ENCODE measurements around the gene LRP4.
A peak's percentile ranks its signal among the peaks of the same experiment; 100 is the strongest.
"Not testable (repeated sequence)": the region's sequence is repeated elsewhere in the genome, so short reads cannot be mapped to it uniquely, and the experiment has no call there.

LRP4 gene

GRCh38 chr11:46947399-46948077 lies 29.2 kb upstream of the LRP4 start:
- Histone ChIP-seq H3K9ac (ENCODE audit: low read length) (no peak overlapping the region), H3K4me1 (ENCODE audit: control insufficient read depth, insufficient read depth, low read length) (peaks cover 5% of the 10 kb centered on the region), H3K36me3 (ENCODE audit: control insufficient read depth, insufficient read depth, low read length) (no peaks in the 10 kb centered on the region), H3K27me3 (ENCODE audit: control insufficient read depth, insufficient read depth, low read length) (no peaks in the 10 kb centered on the region), H3K27ac (ENCODE audit: low read depth, low read length) (peak overlapping the region; percentile 68), H3K4me3 (ENCODE audit: low read length) (no peak overlapping the region)

DNA sequence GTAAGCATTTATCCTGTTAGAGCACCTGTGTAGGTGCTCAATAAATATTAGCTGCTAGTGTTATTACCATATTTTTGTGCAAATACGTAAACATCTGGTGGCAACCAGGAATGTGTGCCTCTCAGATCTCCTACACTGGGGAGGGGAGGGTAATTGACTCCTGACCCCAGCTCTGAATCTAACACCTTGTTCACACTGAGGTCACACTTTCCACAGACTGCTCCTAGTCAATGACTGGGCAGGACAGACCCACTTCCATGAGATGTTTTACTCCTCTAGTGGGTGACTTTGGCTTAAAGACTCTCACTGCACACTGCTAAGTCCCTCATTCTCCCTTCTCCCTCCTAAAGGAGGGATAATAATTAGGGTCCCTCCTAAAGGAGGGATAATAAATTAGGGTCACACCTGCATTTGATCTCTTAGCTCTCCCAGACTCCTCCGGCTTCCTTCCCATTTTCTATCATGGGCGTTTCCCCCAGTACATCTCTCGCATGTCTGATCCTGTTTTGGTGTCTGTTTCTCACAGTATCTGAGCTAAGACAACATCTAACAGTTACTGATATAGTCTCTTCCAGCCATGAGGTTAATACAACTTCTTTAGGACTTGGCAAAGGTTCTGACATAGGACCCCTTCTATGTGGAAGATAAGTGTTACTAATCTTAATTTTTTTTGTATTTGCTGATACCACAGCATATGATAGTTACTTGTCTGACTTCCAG lies 26.2 kb upstream of the LRP4 start:
- Histone ChIP-seq H3K27ac (ENCODE audit: low read depth, low read length) (no peak overlapping the region), H3K27me3 (ENCODE audit: control insufficient read depth, insufficient read depth, low read length) (no peaks in the 10 kb centered on the region), H3K9ac (ENCODE audit: low read length) (no peak overlapping the region), H3K4me3 (ENCODE audit: low read length) (no peak overlapping the region), H3K4me1 (ENCODE audit: control insufficient read depth, insufficient read depth, low read length) (peaks cover 5% of the 10 kb centered on the region), H3K36me3 (ENCODE audit: control insufficient read depth, insufficient read depth, low read length) (no peaks in the 10 kb centered on the region)

DNA sequence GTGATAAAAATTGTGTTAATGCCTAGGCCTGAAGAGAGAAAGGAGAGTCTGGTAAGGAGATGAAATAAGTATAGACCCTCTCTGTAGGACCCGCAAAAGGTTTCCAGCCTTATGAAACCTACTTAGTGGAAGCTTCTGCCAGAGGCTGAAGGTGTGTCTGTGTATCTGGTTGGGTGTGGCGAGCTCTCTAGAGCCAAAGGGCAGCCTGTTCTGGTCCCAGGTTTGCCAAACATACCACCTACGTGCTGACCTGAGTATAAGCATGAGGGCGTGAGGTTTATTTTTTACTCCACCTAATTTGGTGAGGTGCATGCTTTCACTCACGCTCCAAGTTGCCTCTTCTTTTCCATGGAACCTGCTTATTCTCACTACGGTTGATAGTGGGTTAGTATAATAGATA lies 23.8 kb upstream of the LRP4 start:
- Histone ChIP-seq H3K4me1 (ENCODE audit: control insufficient read depth, insufficient read depth, low read length) (no peaks in the 10 kb centered on the region), H3K9ac (ENCODE audit: low read length) (no peak overlapping the region), H3K4me3 (ENCODE audit: low read length) (no peak overlapping the region), H3K36me3 (ENCODE audit: control insufficient read depth, insufficient read depth, low read length) (no peaks in the 10 kb centered on the region), H3K27me3 (ENCODE audit: control insufficient read depth, insufficient read depth, low read length) (no peaks in the 10 kb centered on the region), H3K27ac (ENCODE audit: low read depth, low read length) (no peak overlapping the region)

DNA sequence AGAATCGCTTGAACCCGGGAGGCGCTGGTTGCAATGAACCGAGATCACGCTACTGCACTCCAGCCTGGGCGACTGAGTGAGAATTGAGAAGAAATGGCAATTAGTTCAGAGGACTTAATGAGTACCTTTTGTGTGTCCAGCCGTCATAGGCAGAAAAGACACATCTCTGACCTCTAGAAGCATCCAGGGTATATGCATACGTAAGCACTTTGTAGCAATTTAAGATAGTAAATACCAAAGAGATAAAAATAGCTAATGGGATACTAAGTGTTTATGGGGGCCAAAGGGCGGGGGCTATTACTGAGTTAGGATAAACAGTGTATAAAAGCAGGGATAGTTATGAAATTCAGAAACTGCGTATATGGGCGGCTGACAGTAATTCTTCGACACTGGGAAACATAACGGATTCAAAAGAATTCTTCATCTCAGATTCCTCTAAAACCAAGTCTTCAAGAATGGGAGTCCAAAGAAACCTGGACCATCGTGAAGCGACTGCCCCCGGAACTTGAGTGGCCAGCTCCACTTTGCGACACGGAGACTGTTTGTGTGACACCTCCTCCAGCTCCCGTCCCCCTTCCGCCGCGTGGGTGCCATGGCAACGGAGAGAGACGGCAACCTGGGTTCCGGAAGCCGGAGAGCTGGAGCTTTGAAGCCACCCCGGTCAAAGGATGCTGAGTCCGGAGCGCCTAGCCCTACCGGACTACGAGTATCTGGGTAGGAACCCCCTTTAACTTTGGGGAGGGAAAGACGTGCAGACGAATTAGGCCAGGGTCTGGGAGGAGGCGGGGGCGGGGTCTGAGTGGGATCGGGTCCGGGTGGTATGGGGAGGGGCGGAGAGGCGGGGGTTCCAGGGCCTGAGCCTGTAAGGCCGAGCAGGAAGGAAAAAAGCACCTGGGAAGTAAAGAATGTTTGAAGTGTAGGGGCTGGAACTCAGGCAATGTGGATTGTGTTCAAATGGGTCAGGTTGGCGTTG lies 18.1 kb upstream of the LRP4 start, which contains the start of gene CSTPP1:
Gene CSTPP1 (plus strand): TSS at position 624 of the 973 bp plus-strand sequence. CDS start 45 bp downstream, at position 669.
- Histone ChIP-seq H3K36me3 (ENCODE audit: control insufficient read depth, insufficient read depth, low read length) (no peaks in the 10 kb centered on the region), H3K27ac (ENCODE audit: low read depth, low read length) (peak within 1 kb of the TSS; percentile 51), H3K9ac (ENCODE audit: low read length) (peak within 1 kb of the TSS; percentile 21), H3K4me1 (ENCODE audit: control insufficient read depth, insufficient read depth, low read length) (peaks cover 3% of the 10 kb centered on the region), H3K27me3 (ENCODE audit: control insufficient read depth, insufficient read depth, low read length) (no peaks in the 10 kb centered on the region), H3K4me3 (ENCODE audit: low read length) (peak within 1 kb of the TSS; percentile 88)

- Histone ChIP-seq H3K27ac (ENCODE audit: low read depth, low read length) (no peak overlapping the region), H3K4me1 (ENCODE audit: control insufficient read depth, insufficient read depth, low read length) (no peaks in the 10 kb centered on the region), H3K4me3 (ENCODE audit: low read length) (no peak overlapping the region), H3K27me3 (ENCODE audit: control insufficient read depth, insufficient read depth, low read length) (no peaks in the 10 kb centered on the region), H3K9ac (ENCODE audit: low read length) (no peak overlapping the region), H3K36me3 (ENCODE audit: control insufficient read depth, insufficient read depth, low read length) (no peaks in the 10 kb centered on the region)
These were observed 11.7 kb upstream of the LRP4 start for GRCh38 chr11:46930089-46930488.

GRCh38 chr11:46928701-46929100 lies 10.4 kb upstream of the LRP4 start:
- not testable (repeated sequence) for H3K4me1 ChIP-seq (ENCODE audit: control insufficient read depth, insufficient read depth, low read length); H3K36me3 ChIP-seq (ENCODE audit: control insufficient read depth, insufficient read depth, low read length); H3K27me3 ChIP-seq (ENCODE audit: control insufficient read depth, insufficient read depth, low read length); H3K27ac ChIP-seq (ENCODE audit: low read depth, low read length); H3K4me3 ChIP-seq (ENCODE audit: low read length); H3K9ac ChIP-seq (ENCODE audit: low read length)

DNA sequence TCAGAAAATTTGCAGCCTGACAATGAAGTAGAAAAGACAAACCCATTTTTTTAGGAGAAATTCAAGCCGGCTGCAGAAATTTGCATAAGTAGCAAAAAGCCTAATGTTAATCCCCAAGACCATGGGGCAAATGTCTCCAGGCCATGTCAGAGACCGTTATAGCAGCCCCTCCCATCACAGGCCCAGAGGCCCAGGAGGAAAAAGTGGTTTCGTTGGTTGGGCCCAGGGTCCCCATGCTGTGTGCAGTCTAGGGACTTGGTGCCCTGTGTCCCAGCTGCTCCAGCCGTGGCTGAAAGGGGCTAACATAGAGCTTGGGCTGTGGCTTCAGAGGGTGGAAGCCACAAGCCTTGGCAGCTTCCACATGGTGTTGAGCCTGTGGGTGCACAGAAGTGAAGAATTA lies 9.6 kb upstream of the LRP4 start:
- H3K27me3 ChIP-seq (ENCODE audit: control insufficient read depth, insufficient read depth, low read length); H3K9ac ChIP-seq (ENCODE audit: low read length); H3K4me1 ChIP-seq (ENCODE audit: control insufficient read depth, insufficient read depth, low read length); H3K27ac ChIP-seq (ENCODE audit: low read depth, low read length); H3K4me3 ChIP-seq (ENCODE audit: low read length); H3K36me3 ChIP-seq (ENCODE audit: control insufficient read depth, insufficient read depth, low read length): not testable (repeated sequence)

DNA sequence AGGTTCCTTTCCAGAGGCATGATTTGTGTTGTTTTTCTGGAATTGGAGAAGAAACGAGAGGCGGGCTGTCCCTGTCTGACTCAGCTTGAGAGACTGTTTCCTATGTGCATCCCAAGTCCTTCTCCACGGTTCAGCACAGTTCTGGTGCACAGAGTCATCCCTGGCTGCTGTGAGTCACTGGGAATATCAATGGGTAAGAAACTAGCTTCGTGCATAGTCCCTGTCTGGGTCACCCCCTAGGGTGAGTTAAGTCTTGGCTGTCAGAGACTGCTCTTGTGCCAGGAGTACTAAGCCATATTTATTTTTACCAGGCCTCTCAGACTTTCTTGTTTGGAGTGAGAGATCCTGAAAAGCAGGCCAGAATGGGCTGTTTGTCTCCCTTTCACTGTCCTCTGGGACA lies 2.4 kb upstream of the LRP4 start:
- Histone ChIP-seq H3K9ac (ENCODE audit: low read length) (no peak overlapping the region), H3K4me1 (ENCODE audit: control insufficient read depth, insufficient read depth, low read length) (peaks cover 9% of the 10 kb centered on the region)

DNA sequence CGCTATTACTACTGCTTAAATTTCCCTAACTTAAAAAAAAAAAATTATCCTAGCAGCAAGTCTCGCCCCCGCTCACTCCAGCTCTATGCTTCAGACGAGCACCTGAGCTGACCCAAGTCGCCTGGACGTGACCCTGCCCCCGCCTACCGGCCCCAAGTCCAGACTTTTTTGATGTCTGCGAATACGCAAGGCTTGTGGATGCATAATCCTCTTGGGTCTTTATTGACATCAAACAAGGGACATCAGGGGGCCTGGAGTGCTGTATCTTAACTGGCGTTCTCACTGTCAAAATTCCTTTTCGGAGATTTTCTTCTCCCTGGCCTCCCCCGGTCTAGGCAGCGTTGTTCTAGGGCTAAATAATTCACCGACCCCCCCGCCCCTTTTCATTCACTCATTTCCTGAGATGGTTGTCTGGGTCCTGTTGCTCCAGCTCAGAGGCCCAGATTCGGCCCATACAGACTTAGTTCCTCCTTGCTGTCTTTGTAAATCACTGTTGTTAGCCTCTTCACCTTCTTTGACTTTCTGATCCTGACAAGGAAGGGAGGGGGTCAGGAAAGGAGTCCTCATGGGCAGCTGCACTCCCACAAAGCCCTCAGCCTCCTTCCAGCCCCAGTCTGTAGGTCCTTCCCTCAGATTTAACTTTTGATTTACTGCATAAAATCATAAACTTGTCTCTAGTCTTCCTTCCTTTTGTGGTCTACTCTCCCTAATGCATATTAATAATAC lies 601 bp upstream of the LRP4 start:
- Histone ChIP-seq H3K4me1 (ENCODE audit: control insufficient read depth, insufficient read depth, low read length) (peaks cover 9% of the 10 kb centered on the region), H3K27me3 (ENCODE audit: control insufficient read depth, insufficient read depth, low read length) (no peaks in the 10 kb centered on the region), H3K9ac (ENCODE audit: low read length) (no peak overlapping the region), H3K4me3 (ENCODE audit: low read length) (peak overlapping the region; percentile 44), H3K27ac (ENCODE audit: low read depth, low read length) (no peak overlapping the region), H3K36me3 (ENCODE audit: control insufficient read depth, insufficient read depth, low read length) (no peaks in the 10 kb centered on the region)

More for the DNA sequence above, 2.4 kb upstream of the LRP4 start:
- Histone ChIP-seq H3K27me3 (ENCODE audit: control insufficient read depth, insufficient read depth, low read length) (no peaks in the 10 kb centered on the region), H3K36me3 (ENCODE audit: control insufficient read depth, insufficient read depth, low read length) (no peaks in the 10 kb centered on the region), H3K4me3 (ENCODE audit: low read length) (no peak overlapping the region), H3K27ac (ENCODE audit: low read depth, low read length) (peak overlapping the region; percentile 68)

- Histone ChIP-seq H3K27ac (ENCODE audit: low read depth, low read length) (peak overlapping the region; percentile 40), H3K9ac (ENCODE audit: low read length) (peak overlapping the region; percentile 17)
These were observed 628 bp downstream of the LRP4 start for GRCh38 chr11:46917762-46918082.

GRCh38 chr11:46917109-46917761 lies 1.1 kb downstream of the LRP4 start:
- no peaks in the 10 kb centered on the region for H3K27me3 ChIP-seq (ENCODE audit: control insufficient read depth, insufficient read depth, low read length)
- H3K4me1 ChIP-seq (ENCODE audit: control insufficient read depth, insufficient read depth, low read length): peaks cover 9% of the 10 kb centered on the region
- H3K4me3 ChIP-seq (ENCODE audit: low read length): peak overlapping the region; percentile 71
- no peaks in the 10 kb centered on the region for H3K36me3 ChIP-seq (ENCODE audit: control insufficient read depth, insufficient read depth, low read length)
- H3K27ac ChIP-seq (ENCODE audit: low read depth, low read length): peak overlapping the region; percentile 40
- peak overlapping the region; percentile 17 for H3K9ac ChIP-seq (ENCODE audit: low read length)

More at GRCh38 chr11:46917762-46918082, 628 bp downstream of the LRP4 start:
- Histone ChIP-seq H3K27me3 (ENCODE audit: control insufficient read depth, insufficient read depth, low read length) (no peaks in the 10 kb centered on the region), H3K36me3 (ENCODE audit: control insufficient read depth, insufficient read depth, low read length) (no peaks in the 10 kb centered on the region), H3K4me1 (ENCODE audit: control insufficient read depth, insufficient read depth, low read length) (peaks cover 9% of the 10 kb centered on the region), H3K4me3 (ENCODE audit: low read length) (peak overlapping the region; percentile 71)

All from rectal smooth muscle tissue (tissue), 1 donor.